ENCODE data around the gene TRPM2. TPM values are rescaled to one million over a fixed set of nuclear protein-coding genes. Genes with fewer than 3 reads are reported as not detected.
"Not testable (repeated sequence)": the region's sequence is repeated elsewhere in the genome, so short reads cannot be mapped to it uniquely, and the experiment has no call there.

The TRPM2 gene
- total RNA-seq, 4 donors from 2014 or later = 3.9 to 9.3 (median 6.6) TPM

DNA sequence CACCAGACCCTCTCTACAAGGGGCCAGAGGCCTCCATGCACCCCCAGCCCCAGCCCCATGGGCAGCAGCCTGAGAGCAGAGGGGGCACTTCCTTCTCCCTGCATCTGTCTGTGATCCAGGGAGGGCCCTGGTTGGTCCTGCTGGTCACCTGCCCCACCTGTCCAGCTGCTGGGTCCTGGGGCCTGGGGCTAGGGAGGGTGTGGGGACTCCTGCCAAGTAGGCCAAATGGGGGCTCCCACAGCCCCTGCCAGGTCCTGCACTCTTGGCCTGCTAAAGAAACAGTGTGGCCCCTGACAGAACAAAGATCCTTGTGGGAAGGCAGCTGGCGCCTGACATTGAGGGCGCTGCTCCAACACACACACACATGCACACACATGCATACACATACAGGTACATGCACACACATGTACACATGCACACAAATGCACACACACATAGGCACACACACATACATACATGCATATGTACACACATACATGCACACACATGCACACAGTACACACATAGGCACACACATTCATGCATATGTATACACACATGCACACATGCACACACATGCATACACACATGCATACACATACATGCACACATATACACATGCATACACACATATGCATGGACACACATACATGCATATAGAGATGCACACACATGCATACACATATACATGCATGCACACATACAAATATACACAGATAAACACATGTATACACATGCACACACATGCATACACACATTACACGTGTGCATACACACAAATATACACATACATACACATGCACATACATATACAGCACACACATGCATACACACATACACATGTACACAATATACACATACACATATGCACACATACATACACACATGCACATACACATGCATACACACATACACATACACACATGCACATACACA lies 49.9 kb downstream of the TRPM2 start:
- DNase-seq (ENCODE audit: low spot score) (no peak), ATAC-seq (ENCODE audit: low FRiP score) (no peak)
- TF ChIP-seq, protein P1, sequence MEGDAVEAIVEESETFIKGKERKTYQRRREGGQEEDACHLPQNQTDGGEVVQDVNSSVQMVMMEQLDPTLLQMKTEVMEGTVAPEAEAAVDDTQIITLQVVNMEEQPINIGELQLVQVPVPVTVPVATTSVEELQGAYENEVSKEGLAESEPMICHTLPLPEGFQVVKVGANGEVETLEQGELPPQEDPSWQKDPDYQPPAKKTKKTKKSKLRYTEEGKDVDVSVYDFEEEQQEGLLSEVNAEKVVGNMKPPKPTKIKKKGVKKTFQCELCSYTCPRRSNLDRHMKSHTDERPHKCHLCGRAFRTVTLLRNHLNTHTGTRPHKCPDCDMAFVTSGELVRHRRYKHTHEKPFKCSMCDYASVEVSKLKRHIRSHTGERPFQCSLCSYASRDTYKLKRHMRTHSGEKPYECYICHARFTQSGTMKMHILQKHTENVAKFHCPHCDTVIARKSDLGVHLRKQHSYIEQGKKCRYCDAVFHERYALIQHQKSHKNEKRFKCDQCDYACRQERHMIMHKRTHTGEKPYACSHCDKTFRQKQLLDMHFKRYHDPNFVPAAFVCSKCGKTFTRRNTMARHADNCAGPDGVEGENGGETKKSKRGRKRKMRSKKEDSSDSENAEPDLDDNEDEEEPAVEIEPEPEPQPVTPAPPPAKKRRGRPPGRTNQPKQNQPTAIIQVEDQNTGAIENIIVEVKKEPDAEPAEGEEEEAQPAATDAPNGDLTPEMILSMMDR (IDR thresholded peaks at IDR 0.05) = no peak

DNA sequence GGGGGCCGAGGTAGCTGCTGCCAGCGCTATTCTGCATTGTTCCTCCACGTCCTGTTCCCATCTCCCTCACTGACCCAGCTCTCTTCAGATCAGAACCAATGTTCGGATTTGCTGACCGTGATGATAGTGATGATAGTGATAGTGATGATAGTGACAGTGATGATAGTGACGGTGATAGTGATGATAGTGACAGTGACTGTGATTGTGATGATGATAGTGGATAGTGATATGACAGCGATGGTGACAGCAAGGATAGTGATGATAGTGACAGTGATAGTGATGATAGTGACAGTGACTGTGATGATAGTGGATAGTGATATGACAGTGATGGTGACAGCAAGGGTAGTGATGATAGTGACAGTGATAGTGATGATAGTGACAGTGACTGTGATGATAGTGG lies 51.1 kb downstream of the TRPM2 start:
- not testable (repeated sequence) for DNase-seq (ENCODE audit: low spot score); ATAC-seq (ENCODE audit: low FRiP score)

DNA sequence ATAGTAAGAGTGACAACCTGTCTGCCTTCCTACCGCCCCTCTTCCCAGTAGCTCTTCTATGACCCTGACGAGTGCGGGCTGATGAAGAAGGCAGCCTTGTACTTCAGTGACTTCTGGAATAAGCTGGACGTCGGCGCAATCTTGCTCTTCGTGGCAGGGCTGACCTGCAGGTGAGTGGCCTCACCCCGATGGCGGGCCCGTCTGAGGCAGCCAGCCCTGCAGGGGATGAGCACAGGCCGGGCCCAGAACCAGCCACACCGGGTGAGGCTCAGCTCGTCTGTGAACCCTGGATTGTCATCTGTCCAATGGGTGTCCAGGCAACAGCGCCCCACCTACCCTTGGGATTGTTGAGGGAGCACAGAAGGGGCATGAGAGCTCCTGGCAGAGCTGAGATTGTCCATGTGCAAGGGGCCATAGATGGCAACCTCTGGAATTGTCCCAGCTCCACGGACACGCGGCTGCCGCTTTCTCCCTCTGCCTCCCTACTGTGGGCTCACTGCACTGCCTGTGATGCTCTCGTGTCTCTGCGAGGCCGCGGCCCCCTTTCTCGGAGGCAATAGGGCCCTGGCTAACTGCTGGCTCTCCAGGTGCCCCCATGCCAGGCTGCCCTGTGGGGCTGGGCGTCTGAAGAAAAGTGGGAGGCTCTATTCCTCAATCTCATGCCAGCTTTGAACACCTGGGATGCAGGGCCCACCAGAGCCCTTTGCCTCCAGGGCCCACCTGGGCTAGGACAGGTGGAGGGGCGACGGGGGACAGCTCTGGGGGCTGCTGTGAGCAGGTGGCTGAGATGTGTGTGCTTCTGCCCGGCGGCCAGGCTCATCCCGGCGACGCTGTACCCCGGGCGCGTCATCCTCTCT lies 51.9 kb downstream of the TRPM2 start:
- no peak for DNase-seq (ENCODE audit: low spot score)
- no peak for ATAC-seq (ENCODE audit: low FRiP score)
- TF ChIP-seq, protein P1 (IDR thresholded peaks at IDR 0.05) = no peak

DNA sequence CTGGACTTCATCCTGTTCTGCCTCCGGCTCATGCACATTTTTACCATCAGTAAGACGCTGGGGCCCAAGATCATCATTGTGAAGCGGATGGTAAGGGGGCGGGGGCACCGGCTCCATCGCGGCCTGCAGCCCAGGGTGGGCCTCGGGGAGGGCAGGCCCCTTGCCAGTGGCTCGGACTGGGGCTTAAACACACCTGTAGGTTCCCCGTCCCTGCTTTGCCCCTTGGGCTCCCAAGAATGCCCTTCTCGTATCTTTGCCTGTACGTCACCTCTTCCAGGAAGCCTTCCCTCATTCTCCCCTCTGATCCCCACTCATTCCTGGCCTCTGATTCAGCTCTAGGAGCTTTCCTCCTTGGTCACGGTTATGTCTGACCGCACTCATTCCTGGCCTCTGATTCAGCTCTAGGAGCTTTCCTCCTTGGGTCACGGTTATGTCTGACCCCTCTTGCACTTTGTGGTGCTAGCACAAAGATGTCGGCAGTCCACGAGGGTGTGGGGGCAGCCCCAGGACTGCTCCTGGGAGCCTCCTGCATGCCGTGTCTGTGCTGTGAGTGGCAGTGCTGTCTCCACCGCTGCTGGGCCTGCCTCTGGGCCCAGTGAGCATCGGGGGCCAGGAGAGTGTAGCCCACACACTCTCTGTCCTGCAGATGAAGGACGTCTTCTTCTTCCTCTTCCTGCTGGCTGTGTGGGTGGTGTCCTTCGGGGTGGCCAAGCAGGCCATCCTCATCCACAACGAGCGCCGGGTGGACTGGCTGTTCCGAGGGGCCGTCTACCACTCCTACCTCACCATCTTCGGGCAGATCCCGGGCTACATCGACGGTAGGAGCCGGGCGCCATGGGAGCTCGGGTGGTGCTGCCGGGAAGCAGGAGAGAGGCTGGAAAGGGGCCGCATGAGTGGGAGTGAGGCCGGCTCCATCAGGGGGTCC lies 52.8 kb downstream of the TRPM2 start:
- DNase-seq (ENCODE audit: low spot score) = no peak
- TF ChIP-seq, protein P1 (IDR thresholded peaks at IDR 0.05) = no peak
- ATAC-seq (ENCODE audit: low FRiP score) = no peak

DNA sequence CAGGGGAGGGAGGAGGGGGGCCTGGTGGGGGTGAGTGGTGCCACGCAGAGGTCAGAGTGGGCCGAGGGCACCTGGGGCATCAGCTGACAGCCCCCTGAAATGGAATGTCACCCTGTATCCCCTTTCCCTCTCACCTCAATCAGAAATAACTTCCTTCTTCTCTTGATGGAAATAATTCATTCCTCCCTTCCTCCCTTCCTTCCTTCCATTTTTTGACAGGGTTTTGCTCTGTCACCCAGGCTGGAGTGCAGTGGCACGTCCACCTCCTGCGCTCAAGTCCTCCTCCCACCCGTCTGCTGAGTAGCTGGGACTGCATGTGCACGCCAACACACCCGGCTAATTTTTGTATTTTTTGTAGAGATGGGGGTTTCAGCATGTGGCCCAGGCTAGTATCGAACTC lies 53.5 kb downstream of the TRPM2 start:
- DNase-seq (ENCODE audit: low spot score) (no peak), ATAC-seq (ENCODE audit: low FRiP score) (no peak)
- TF ChIP-seq, protein P1 (IDR thresholded peaks at IDR 0.05) = no peak

DNA sequence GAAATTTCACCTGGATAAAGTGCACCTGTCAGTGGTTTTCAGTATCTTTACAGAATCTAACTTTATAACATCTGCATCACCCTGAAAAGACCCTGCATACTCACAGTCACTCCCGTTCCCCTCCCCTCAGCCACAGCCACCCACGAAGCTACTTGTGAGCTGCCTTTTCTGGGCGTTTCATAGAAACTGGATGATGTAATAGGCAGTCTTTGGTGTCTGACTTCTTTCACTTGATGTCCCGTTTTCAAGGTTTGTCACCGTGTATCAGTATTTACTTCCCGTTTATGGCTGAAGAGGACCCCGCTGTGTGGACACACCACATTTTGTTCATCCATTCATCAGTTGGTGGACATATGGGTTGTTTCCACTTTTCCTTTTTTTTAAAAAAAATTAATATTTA lies 54.1 kb downstream of the TRPM2 start:
- TF ChIP-seq, protein P1 (IDR thresholded peaks at IDR 0.05) = no peak
- no peak for DNase-seq (ENCODE audit: low spot score)
- ATAC-seq (ENCODE audit: low FRiP score) = no peak
